HL-60 (cell line): ENCODE data around the gene REEP1.

Experiments
- POLR2AphosphoS5 ChIP-seq: IDR thresholded peaks from 2 replicates; pipeline ENCODE4 v1.6.1; 2012; ENCODE audit warnings: low read depth
- TF ChIP-seq, protein P1 (sequence below): IDR thresholded peaks from one replicate; pipeline ENCODE4 v1.5.1; 2011; ENCODE audit warnings: low read length, control low read depth, inconsistent platforms; ENCODE audit not compliant: insufficient read depth

DNA sequence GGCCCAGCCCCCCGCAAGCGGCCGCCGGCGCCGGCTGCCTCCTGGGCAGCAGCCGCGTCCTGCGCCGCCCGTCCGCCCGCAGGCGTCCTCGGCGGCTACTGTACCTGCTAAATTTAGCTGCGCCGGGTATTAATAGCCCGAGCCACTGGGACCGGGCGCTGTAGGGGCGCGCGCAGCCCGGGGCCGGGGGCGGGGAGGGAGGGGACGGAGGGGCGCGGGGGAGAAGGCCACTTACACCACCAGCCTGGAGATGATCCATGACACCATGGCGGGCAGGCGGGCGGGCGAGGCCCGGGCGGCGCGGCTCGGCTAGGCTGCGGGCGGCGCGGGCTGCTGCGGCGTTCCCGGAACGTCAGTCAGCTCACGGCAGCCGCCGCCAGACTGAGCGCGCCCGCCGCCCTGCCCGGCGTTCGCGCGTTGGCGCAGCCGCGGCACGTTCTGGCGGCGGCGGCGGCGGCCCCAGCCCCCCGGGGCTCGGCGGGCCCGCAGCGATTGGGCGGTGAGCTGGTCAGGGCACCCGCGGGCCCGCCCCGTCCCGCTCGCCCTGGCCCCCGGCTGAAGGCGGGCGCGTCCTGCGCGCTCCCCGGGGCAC, at the start of gene REEP1:
- TF ChIP-seq, protein P1, sequence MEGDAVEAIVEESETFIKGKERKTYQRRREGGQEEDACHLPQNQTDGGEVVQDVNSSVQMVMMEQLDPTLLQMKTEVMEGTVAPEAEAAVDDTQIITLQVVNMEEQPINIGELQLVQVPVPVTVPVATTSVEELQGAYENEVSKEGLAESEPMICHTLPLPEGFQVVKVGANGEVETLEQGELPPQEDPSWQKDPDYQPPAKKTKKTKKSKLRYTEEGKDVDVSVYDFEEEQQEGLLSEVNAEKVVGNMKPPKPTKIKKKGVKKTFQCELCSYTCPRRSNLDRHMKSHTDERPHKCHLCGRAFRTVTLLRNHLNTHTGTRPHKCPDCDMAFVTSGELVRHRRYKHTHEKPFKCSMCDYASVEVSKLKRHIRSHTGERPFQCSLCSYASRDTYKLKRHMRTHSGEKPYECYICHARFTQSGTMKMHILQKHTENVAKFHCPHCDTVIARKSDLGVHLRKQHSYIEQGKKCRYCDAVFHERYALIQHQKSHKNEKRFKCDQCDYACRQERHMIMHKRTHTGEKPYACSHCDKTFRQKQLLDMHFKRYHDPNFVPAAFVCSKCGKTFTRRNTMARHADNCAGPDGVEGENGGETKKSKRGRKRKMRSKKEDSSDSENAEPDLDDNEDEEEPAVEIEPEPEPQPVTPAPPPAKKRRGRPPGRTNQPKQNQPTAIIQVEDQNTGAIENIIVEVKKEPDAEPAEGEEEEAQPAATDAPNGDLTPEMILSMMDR = no peak
- TF ChIP-seq POLR2AphosphoS5 = no peak
